Subcutaneous abdominal adipose tissue (tissue), 5 donors: ENCODE results near the gene CCDC154.

ENCODE experiments used
- H3K27ac ChIP-seq: one replicate; pipeline ENCODE4 v1.7.0; 2013; ENCODE audit warnings: low read depth, mild to moderate bottlenecking, inconsistent platforms, low read length, moderate library complexity
- H3K27me3 ChIP-seq, 5 donors: one replicate each; pipeline ENCODE4 v1.7.0; 2013; ENCODE audit warnings: low read length in 5 of 5, inconsistent platforms in 1 of 5; ENCODE audit not compliant: control insufficient read depth in 5 of 5, insufficient read depth in 4 of 5
- H3K36me3 ChIP-seq, 5 donors: one replicate each; pipeline ENCODE4 v1.7.0; 2013; ENCODE audit warnings: low read length in 5 of 5; ENCODE audit not compliant: control insufficient read depth in 5 of 5, insufficient read depth in 5 of 5
- H3K4me1 ChIP-seq, 5 donors: one replicate each; pipeline ENCODE4 v1.7.0; 2013; ENCODE audit warnings: low read length in 5 of 5, mild to moderate bottlenecking in 3 of 5, moderate library complexity in 1 of 5; ENCODE audit not compliant: control insufficient read depth in 5 of 5, insufficient read depth in 5 of 5
- H3K4me3 ChIP-seq, 5 donors: one replicate each; pipeline ENCODE4 v1.7.0; 2013; ENCODE audit warnings: low read length in 5 of 5, low read depth in 1 of 5
- H3K9ac ChIP-seq, 5 donors: one replicate each; pipeline ENCODE4 v1.7.0; 2013; ENCODE audit warnings: low read length in 5 of 5, mild to moderate bottlenecking in 4 of 5, moderate library complexity in 3 of 5
- H3K9me3 ChIP-seq, 5 donors: one replicate each; pipeline ENCODE4 v1.7.0; 2013; ENCODE audit warnings: low read length in 5 of 5; ENCODE audit not compliant: control insufficient read depth in 5 of 5
- donor health status: healthy.
- donor health status: healthy.
- donor health status: healthy.
- donor health status: healthy.
- donor health status: healthy.

Gene CCDC154

GRCh38 chr16:1443980-1444729 is at the start of gene CCDC154:
TSS of gene CCDC154 (minus strand) at chr16:1444556. CDS start at chr16:1444322, 234 bp downstream.
- no peaks in the 10 kb centered on the region for H3K9me3 ChIP-seq
- no peak within 1 kb of the TSS for H3K4me3 ChIP-seq
- peaks cover 0 to 9% (median 7%) of the 10 kb centered on the region in 5 donors for H3K4me1 ChIP-seq
- no peak within 1 kb of the TSS for H3K27ac ChIP-seq
- H3K9ac ChIP-seq, result peak within 1 kb of the TSS in 2 of 5 donors; percentile 5 to 6
- peaks cover 0 to 39% (median 33%) of the 10 kb centered on the region in 5 donors for H3K36me3 ChIP-seq
- H3K27me3 ChIP-seq, result no peaks in the 10 kb centered on the region

- H3K27ac ChIP-seq, result peak overlapping the region; percentile 78
- H3K4me1 ChIP-seq, result peaks cover 8 to 26% (median 22%) of the 10 kb centered on the region in 5 donors
- no peaks in the 10 kb centered on the region for H3K9me3 ChIP-seq
- H3K27me3 ChIP-seq, result no peaks in the 10 kb centered on the region
- H3K36me3 ChIP-seq, result peaks cover 0 to 40% (median 27%) of the 10 kb centered on the region in 5 donors
- peak overlapping the region in 4 of 5 donors; percentile 78 to 95 (median 83) for H3K9ac ChIP-seq
- peak overlapping the region in 4 of 5 donors; percentile 65 to 86 (median 81) for H3K4me3 ChIP-seq
Measured at GRCh38 chr16:1493746-1494094, 49.4 kb upstream of the CCDC154 start.

- no peaks in the 10 kb centered on the region for H3K9me3 ChIP-seq
- peak within 1 kb of the TSS; percentile 77 to 95 (median 83) for H3K9ac ChIP-seq
- peaks cover 0 to under 1% (median 0%) of the 10 kb centered on the region in 5 donors for H3K27me3 ChIP-seq
- peak within 1 kb of the TSS; percentile 78 to 86 (median 81) for H3K4me3 ChIP-seq
- H3K36me3 ChIP-seq, result peaks cover 0 to 35% (median 27%) of the 10 kb centered on the region in 5 donors
- H3K4me1 ChIP-seq, result peaks cover 8 to 26% (median 22%) of the 10 kb centered on the region in 5 donors
- H3K27ac ChIP-seq, result peak within 1 kb of the TSS; percentile 78
Measured at GRCh38 chr16:1492923-1493745, 48.8 kb upstream of the CCDC154 start, which contains the start of gene TELO2. TSS of gene TELO2 (plus strand) at chr16:1493360. CDS start at chr16:1494282, 922 bp downstream.

- peak overlapping the region; percentile 66 to 84 (median 79) for H3K4me3 ChIP-seq
- no peaks in the 10 kb centered on the region for H3K9me3 ChIP-seq
- peaks cover 0 to 29% (median 22%) of the 10 kb centered on the region in 5 donors for H3K36me3 ChIP-seq
- H3K4me1 ChIP-seq, result peaks cover 8 to 26% (median 22%) of the 10 kb centered on the region in 5 donors
- H3K27me3 ChIP-seq, result peaks cover 0 to 4% (median 0%) of the 10 kb centered on the region in 5 donors
- peak overlapping the region; percentile 78 for H3K27ac ChIP-seq
- peak overlapping the region; percentile 62 to 77 (median 73) for H3K9ac ChIP-seq
Measured at GRCh38 chr16:1492082-1492922, 47.9 kb upstream of the CCDC154 start.

- no peaks in the 10 kb centered on the region for H3K9me3 ChIP-seq
Measured at GRCh38 chr16:1491327-1491726, 47.0 kb upstream of the CCDC154 start.

GRCh38 chr16:1489077-1489476 is 44.7 kb upstream of the CCDC154 start:
- no peak overlapping the region for H3K9ac ChIP-seq

More at GRCh38 chr16:1491327-1491726, 47.0 kb upstream of the CCDC154 start:
- no peak overlapping the region for H3K27ac ChIP-seq
- H3K9ac ChIP-seq, result peak overlapping the region in 1 of 5 donors; percentile 21
- H3K4me3 ChIP-seq, result no peak overlapping the region
- H3K27me3 ChIP-seq, result peaks cover 0 to 5% (median 0%) of the 10 kb centered on the region in 5 donors
- peaks cover 8 to 26% (median 22%) of the 10 kb centered on the region in 5 donors for H3K4me1 ChIP-seq
- peaks cover 0 to 20% (median 12%) of the 10 kb centered on the region in 5 donors for H3K36me3 ChIP-seq

GRCh38 chr16:1488619-1489018 is 44.3 kb upstream of the CCDC154 start, which contains the start of gene PTX4:
TSS of gene PTX4 (minus strand) at chr16:1488944. CDS start at chr16:1488909, 35 bp downstream.
- Histone ChIP-seq H3K27ac (no peak within 1 kb of the TSS), H3K4me1 (peaks cover 3 to 9% (median 8%) of the 10 kb centered on the region in 5 donors), H3K4me3 (no peak within 1 kb of the TSS), H3K9ac (no peak within 1 kb of the TSS), H3K36me3 (no peaks in the 10 kb centered on the region), H3K9me3 (no peaks in the 10 kb centered on the region), H3K27me3 (peaks cover 0 to 8% (median 0%) of the 10 kb centered on the region in 5 donors)

More at GRCh38 chr16:1489077-1489476, 44.7 kb upstream of the CCDC154 start:
- H3K9me3 ChIP-seq, result no peaks in the 10 kb centered on the region
- H3K4me3 ChIP-seq, result no peak overlapping the region
- no peaks in the 10 kb centered on the region for H3K36me3 ChIP-seq
- peaks cover 0 to 8% (median 0%) of the 10 kb centered on the region in 5 donors for H3K27me3 ChIP-seq
- H3K4me1 ChIP-seq, result peaks cover 6 to 14% (median 13%) of the 10 kb centered on the region in 5 donors
- H3K27ac ChIP-seq, result no peak overlapping the region

GRCh38 chr16:1488054-1488601 is 43.8 kb upstream of the CCDC154 start:
- H3K27me3 ChIP-seq, result peaks cover 0 to 8% (median 0%) of the 10 kb centered on the region in 5 donors
- H3K36me3 ChIP-seq, result no peaks in the 10 kb centered on the region
- H3K27ac ChIP-seq, result no peak overlapping the region
- no peak overlapping the region for H3K9ac ChIP-seq
- no peaks in the 10 kb centered on the region for H3K9me3 ChIP-seq
- H3K4me1 ChIP-seq, result peaks cover 3 to 8% (median 8%) of the 10 kb centered on the region in 5 donors
- H3K4me3 ChIP-seq, result no peak overlapping the region
